Measurements from ENCODE around the gene SPTSSB. TPM values are rescaled to one million over a fixed set of nuclear protein-coding genes. Genes with fewer than 3 reads are reported as not detected.

The SPTSSB gene
- total RNA-seq, 1 donor from 2014 or later, result 0.42 TPM

- DNase-seq (ENCODE audit: low read depth, low spot score), result no peak
- peaks cover 8% of the 10 kb centered on the region for H3K4me1 Mint-ChIP-seq
- H3K36me3 Mint-ChIP-seq (ENCODE audit: low read depth), result no peaks in the 10 kb centered on the region
- TF ChIP-seq CTCF (conservative IDR thresholded peaks at IDR 0.05), result no peak
- H3K27ac Mint-ChIP-seq (ENCODE audit: unreplicated experiment), result no peak overlapping the region
- no peaks in the 10 kb centered on the region for H3K27me3 Mint-ChIP-seq (ENCODE audit: low read depth)
- no peak overlapping the region for H3K4me3 Mint-ChIP-seq
- no peaks in the 10 kb centered on the region for H3K9me3 Mint-ChIP-seq
Measured at GRCh38 chr3:161406594-161407555, 35.6 kb upstream of the SPTSSB start.

- DNase-seq (ENCODE audit: low read depth, low spot score), result no peak
- no peaks in the 10 kb centered on the region for H3K27me3 Mint-ChIP-seq (ENCODE audit: low read depth)
- H3K4me1 Mint-ChIP-seq, result peaks cover 8% of the 10 kb centered on the region
- TF ChIP-seq CTCF (conservative IDR thresholded peaks at IDR 0.05), result no peak
- H3K36me3 Mint-ChIP-seq (ENCODE audit: low read depth), result no peaks in the 10 kb centered on the region
- H3K27ac Mint-ChIP-seq (ENCODE audit: unreplicated experiment), result no peak overlapping the region
- no peak overlapping the region for H3K4me3 Mint-ChIP-seq
- no peaks in the 10 kb centered on the region for H3K9me3 Mint-ChIP-seq
Measured at GRCh38 chr3:161405836-161406235, 34.5 kb upstream of the SPTSSB start.

- Mint-ChIP-seq H3K27me3 (ENCODE audit: low read depth) (no peaks in the 10 kb centered on the region), H3K9me3 (no peaks in the 10 kb centered on the region), H3K4me1 (peaks cover 8% of the 10 kb centered on the region), H3K4me3 (no peak overlapping the region), H3K27ac (ENCODE audit: unreplicated experiment) (no peak overlapping the region), H3K36me3 (ENCODE audit: low read depth) (no peaks in the 10 kb centered on the region)
- DNase-seq (ENCODE audit: low read depth, low spot score), result no peak
- TF ChIP-seq CTCF (conservative IDR thresholded peaks at IDR 0.05), result no peak
Measured at GRCh38 chr3:161405087-161405486, 33.8 kb upstream of the SPTSSB start.

- no peak for DNase-seq (ENCODE audit: low read depth, low spot score)
- H3K4me1 Mint-ChIP-seq, result peaks cover 3% of the 10 kb centered on the region
Measured at GRCh38 chr3:161403251-161403650, 31.9 kb upstream of the SPTSSB start.

GRCh38 chr3:161401389-161401788, 30.1 kb upstream of the SPTSSB start:
- no peak overlapping the region for H3K27ac Mint-ChIP-seq (ENCODE audit: unreplicated experiment)

More at GRCh38 chr3:161403251-161403650, 31.9 kb upstream of the SPTSSB start:
- Mint-ChIP-seq H3K36me3 (ENCODE audit: low read depth) (no peaks in the 10 kb centered on the region), H3K9me3 (peaks cover 4% of the 10 kb centered on the region), H3K27me3 (ENCODE audit: low read depth) (no peaks in the 10 kb centered on the region), H3K27ac (ENCODE audit: unreplicated experiment) (no peak overlapping the region), H3K4me3 (no peak overlapping the region)
- no peak for TF ChIP-seq CTCF (conservative IDR thresholded peaks at IDR 0.05)

More at GRCh38 chr3:161401389-161401788, 30.1 kb upstream of the SPTSSB start:
- Mint-ChIP-seq H3K36me3 (ENCODE audit: low read depth) (no peaks in the 10 kb centered on the region), H3K9me3 (peaks cover 7% of the 10 kb centered on the region), H3K27me3 (ENCODE audit: low read depth) (no peaks in the 10 kb centered on the region), H3K4me1 (peaks cover 3% of the 10 kb centered on the region), H3K4me3 (no peak overlapping the region)
- TF ChIP-seq CTCF (conservative IDR thresholded peaks at IDR 0.05), result no peak
- no peak for DNase-seq (ENCODE audit: low read depth, low spot score)
